Stimulated activated CD4-positive, alpha-beta T cell treated with anti-CD3 and anti-CD28 coated beads, Interleukin-1b, Interleukin-23, amount 100 ng/mL, for 48 hours (primary cell): Measurements from ENCODE around the gene GIT2.
A peak's percentile ranks its signal among the peaks of the same experiment; 100 is the strongest.
"Not testable (repeated sequence)": the region's sequence is repeated elsewhere in the genome, so short reads cannot be mapped to it uniquely, and the experiment has no call there.

Source experiments
- DNase-seq: peaks from one replicate; pipeline ENCODE4 v3.0.0-alpha.2; 2020

GIT2 gene

DNA sequence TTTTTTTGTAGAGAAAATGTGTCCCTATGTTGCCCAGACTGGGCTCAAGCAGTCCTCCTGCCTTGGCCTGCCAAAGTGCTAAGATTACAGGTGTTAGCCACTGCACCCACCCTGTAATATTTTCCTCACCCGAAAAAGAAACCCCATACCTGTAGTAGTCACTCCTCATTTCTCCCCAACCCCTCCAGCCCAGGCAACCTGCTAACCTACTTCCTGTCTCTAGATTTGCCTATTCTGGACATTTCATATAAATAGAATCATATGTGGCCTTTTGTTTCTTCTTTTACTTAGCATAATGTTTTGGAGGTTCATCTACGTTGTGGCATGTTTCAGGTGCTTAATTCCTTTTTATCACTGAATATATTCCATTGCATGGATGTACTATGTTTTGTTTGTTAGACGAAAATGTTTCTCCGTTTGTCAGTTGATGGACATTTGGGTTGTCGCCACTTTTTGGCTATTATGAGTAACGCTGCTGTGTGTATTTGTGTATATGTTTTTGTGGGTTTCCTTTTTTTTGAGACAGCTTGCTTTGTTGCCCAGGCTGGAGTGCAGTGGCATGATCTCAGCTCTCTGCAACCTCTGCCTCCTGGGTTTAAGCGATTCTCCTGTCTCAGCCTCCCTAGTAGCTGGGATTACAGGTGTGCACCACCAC lies 9.3 kb upstream of the GIT2 start:
- DNase-seq: peak; percentile 25

DNA sequence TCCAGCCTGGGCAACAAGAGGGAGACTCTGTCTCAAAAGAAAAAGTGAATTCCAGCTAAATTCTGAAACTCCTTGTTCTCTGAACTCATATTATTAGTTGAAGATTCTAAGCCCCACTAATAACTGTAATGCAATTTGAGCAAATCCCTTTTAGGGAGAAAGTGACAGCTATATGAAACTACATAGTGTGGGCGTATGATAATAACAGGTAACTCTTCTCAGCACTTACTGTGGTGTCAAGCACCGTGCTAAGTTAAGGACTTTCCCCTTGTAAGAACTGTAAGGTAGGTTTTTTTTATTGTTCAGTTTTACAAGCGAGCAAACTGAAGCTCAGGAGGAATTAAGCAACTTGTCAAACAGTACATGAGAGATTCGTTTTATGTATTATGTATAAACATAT lies 8.4 kb upstream of the GIT2 start:
- DNase-seq: no peak

DNA sequence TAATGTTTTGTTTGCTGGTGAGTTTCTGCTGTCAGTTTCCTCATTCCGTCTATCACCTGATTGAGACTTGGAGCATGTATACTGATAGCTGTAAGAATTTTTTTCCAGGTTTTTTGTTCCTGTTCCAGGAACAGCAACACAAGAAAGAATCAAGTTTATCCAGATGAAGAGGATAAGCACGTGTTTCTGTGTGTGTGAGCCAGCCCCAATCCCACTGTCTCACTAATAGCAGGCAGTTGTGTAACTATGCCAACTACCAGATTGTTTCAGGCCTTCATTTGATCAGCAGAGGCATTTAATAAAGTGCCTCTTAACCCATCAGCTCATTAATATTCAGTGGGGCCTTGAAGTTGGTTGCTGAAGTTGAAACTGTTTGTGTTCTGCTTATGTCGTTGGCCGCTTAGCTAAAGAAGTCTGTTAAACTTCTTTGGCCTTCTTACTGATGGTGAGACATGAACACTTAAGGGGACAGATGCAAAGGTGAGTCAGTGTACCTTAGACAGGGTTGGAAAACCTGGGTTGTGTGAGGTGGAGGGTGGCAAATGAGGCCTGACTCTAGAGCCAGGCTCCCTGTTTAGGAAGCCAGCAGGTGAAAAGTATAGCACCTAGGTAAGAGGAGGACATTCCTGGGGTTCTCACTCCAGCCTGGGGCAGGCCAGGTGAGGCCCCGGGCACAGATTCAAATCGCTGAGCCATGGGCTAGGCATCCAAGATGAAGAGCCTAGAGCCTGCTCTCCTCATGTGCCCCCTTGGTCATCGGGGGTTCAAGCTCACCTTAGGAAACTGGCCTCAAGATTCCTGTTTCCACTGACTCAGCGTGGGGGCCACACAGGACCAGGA lies 6.7 kb upstream of the GIT2 start:
- DNase-seq: no peak

- DNase-seq: no peak
These were observed 5.4 kb upstream of the GIT2 start for GRCh38 chr12:110001596-110001995.

DNA sequence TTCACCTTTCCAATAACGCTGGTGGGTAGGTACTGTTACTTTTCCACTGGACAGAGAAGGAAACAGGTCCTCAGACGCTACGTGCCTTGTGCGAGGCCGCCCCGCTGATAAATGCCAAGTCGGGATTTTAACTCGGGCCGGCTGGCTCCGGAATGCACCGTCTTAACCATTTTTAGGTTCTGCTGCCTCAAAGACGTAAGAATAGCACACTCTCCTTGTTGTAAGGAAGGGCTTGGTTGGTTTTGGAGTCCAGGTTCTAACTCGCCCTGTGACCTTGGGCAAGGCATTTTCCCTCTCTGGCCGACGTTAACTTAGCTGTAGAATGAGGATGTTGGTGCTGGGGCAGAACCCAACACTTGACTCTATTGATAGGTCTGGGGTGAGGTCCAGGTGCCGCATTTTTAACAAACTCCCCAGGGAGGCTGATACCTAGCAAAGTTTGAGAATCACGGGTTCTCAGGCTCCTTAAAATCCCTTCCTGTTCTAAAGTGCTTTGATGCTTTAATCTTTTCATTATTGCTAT lies 3.9 kb upstream of the GIT2 start:
- no peak for DNase-seq

DNA sequence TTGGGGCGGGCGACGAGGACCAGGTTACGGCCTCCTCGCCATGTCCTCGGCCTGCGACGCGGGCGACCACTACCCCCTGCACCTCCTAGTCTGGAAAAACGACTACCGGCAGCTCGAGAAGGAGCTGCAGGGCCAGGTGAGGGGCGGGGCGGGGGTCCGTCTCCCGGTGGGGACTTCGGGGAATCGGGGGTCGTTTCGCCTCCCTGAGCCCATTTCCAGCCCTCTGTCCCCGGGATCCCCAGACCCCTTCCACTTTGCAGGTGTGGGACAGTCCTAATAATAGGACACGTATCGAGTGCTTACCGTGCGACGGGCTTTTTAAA lies 3.4 kb upstream of the GIT2 start:
- no peak for DNase-seq

DNA sequence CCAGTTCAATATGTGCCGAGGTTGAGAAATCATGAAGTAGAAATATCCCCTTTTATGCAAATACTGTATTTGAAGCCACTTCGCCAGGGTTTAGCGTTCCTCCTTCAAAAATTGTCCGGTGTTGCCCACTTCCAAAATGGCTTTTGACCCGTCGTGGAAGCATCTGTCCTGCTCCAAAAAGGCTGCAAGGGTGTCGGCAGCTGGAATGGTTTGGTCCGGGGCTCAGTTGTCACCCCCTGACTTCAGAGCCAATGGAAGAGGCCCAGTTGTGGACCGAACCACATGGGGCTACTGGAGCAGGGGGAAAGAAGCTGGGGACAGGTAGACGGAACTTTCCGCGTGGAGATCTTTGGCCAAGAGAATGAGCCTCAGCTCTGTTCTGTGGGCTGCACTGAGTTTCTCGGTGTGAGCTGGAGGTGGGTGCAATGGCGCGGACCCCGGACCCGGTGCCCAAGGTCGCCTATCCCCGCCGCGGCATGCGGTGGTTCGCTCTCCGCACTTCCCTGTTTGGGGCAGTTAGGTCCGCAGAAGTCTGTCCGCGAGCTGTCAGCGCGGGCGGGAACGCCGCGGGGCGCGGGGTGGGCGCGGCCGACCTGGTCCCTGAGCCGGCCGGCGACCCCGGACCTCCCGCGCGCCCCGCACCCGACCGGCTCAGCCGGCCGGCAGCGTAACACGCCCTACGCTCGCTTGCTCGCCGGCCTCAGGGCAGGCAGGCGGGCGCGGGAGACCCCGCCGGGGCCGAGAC lies 2.9 kb upstream of the GIT2 start, which contains the start of gene ANKRD13A:
ANKRD13A (plus strand) TSS at position 527 of the 745 bp plus-strand sequence. CDS start 259 bp downstream, outside the sequence.
- DNase-seq: peak; percentile 91

DNA sequence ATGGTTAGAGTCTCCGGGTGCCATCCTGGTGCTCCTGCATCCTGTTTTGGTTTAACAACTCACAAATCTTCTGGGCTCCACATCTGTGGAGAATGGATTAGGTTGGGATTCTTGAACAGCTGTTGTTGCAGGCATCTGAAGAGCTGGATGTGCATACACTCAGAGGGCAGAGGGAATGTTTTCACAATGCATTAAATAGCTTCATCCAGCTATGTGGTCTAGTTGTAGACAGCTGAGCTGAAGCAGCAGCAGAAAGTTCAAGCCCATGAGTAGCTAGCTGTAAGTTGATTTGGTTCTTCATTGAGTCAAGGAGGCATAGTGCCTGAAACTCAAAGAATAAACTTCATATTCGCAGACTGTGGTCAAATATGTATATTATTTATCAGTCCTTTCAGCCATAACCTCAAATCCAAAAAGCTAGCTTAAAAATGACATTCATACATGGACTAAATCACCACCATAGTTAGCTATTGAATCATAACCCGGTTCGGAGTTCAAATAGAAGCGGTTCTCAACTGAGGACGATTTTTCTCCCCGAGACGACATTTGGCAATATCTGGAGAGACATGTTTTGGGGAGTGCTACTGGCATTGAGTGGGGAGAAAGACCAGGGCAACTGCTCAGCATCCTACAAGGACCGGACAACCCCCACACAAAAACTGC lies 2.2 kb upstream of the GIT2 start:
- no peak for DNase-seq

DNA sequence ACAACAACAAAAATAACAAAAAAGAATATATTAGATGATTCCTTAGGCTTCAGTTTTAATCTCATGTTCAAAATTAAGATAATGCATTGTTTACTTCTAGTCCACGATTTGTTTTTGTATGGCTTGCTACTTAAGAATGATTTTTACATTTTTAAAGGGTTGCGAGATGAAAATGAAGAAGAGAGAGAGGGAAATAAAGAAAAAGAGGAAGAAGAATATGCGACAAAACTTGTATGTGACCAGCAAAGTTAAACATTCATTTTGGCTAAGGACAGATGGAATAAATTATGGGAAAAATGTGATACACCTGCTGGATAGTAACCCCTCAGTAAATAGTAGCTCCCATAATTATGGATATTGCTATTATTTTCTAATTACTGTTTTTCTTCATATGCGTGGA lies 1.2 kb upstream of the GIT2 start:
- no peak for DNase-seq

- DNase-seq: no peak
These were observed 300 bp upstream of the GIT2 start for GRCh38 chr12:109996483-109996853.

- DNase-seq: no peak
These were observed 845 bp downstream of the GIT2 start for GRCh38 chr12:109995361-109995685.

DNA sequence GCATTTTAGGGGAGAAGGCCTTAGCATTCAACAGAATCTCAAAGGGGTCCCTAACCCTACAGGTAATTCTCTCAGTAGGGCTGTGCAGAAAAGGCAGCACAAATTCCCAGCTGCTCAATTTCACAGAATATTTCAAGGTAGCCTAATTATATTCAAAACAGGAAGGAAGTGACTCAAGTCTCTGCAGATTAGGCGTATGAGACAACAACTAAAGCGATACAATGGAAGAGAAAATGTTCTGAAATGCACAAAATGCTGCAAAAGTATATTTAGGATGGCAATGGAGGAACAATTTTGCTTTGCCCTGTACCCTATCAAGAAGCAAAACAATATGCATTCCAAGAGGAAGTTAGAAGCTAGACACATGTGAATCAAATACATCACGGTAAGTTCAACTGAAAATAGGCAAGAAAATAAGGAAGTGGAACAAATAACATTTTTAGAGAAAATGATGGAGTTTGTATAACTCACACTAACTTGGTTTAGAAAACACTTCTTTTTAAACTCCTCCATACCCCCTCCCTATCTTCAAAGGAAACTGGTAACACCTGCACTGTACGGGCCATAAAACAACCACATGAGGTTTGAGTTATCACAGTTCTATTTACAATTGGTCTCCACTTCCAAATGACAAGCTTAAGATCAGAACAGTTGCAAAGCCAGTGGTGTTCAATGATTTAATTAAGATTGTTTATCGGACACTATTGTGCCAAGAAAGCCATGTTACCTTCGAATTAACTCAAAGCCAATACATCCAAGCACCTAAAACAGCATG lies 1.6 kb downstream of the GIT2 start:
- DNase-seq: no peak

DNA sequence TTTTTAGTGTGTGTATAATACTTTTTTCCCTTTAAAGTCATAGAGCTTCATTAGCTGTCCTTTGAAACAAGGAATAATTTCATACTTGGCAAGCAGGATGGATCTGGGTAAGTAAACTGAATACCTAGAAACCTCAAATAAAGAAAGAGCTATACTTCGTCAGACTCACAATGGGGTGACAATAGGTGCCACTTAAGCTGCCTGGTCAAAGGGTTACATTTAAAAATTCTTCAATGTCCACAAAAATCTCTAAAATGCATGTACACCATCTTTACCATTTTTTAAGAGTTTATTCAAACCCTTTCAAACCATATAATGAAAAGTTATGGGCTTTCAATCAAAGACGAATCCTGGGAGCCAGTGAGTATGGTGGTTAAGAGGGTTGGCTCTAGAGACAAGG lies 3.1 kb downstream of the GIT2 start:
- no peak for DNase-seq

DNA sequence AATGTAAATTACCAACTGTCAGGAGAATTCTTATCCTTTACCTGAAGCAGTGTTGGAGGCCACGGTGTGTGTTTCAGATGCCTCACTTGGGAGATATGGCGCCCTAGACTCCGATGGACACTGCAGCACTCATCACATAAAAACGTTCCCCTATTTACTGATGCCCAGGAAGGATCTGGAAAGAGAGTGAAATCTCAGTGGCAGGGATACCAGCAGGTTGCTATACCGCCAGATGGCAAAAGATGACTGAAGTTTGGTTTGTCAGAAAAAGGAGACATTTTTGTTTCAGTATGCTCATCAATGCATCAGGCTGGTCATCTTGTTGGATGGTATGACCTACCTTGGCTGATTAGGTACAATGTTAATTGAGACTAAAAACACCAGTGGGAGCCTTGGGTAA lies 4.6 kb downstream of the GIT2 start:
- no peak for DNase-seq

DNA sequence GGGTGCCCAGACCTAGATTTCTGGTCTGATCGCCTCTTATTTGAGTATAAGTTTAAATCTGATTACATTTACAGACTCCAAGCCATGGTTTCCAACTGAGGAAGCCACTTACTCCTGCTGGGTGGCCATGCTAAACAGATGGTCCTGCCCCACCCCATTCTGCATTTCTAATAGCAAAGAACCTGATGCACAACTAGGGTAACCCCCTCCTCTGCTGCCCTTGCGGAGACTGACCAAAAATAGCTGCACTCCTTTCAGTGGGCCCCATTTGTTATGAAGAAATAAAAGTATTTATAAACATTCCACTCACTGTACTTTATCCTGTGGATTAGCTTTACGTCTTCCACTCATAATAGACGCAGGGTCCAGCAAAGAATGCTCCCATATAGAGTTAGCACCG lies 6.8 kb downstream of the GIT2 start:
- DNase-seq: no peak

GRCh38 chr12:109988903-109989302 lies 7.3 kb downstream of the GIT2 start:
- DNase-seq: no peak

- no peak for DNase-seq
These were observed 7.9 kb downstream of the GIT2 start for GRCh38 chr12:109988274-109988673.

DNA sequence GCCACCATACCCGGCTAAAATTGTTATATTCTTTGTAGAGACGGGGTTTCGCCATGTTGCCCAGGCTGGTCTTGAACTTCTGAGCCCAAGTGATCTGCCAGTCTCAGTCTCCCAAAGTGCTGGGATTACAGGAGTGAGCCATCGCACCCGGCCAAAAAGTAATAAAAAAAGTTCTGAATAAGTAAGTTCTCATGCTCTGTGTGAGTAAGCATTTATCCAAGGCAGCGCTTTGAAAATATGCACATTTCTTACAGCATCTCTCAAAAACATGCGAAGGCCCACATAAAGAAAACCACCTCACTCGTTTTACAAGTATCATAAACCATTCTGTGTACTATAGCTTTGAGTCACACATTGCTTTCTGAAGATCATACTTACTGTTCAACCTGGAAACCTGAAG lies 8.6 kb downstream of the GIT2 start:
- DNase-seq: peak; percentile 41

DNA sequence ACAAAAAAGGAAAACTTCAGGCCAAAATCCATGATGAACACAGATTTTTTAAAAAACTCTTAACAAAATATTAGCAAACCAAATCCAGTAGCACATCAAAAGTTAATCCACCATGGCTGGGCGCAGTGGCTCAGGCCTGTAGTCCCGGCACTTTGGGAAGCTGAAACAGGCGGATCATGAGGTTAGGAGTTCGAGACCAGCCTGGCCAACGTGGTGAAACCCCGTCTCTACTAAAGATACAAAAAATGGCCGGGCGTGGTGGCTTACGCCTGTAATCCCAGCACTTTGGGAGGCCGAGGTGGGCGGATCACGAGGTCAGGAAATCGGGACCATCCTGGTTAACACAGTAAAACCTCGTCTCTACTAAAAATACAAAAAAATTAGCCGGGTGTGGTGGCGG lies 9.9 kb downstream of the GIT2 start:
- not testable (repeated sequence) for DNase-seq

GRCh38 chr12:109983432-109984142 lies 12.6 kb downstream of the GIT2 start:
- DNase-seq: no peak

GRCh38 chr12:109982210-109982609 lies 14.0 kb downstream of the GIT2 start:
- DNase-seq: no peak

GRCh38 chr12:109981311-109981710 lies 14.9 kb downstream of the GIT2 start:
- peak; percentile 82 for DNase-seq
